Measurements from ENCODE around the gene MERTK.
"Not testable (repeated sequence)": the region's sequence is repeated elsewhere in the genome, so short reads cannot be mapped to it uniquely, and the experiment has no call there.

MERTK gene

GRCh38 chr2:111910609-111911277 lies 12.3 kb downstream of the MERTK start:
- Histone ChIP-seq H3K4me1 (ENCODE audit: control insufficient read depth, insufficient read depth, low read length) (peaks cover 12% of the 10 kb centered on the region), H3K9me3 (ENCODE audit: control insufficient read depth, insufficient read depth, low read length) (no peaks in the 10 kb centered on the region), H3K27me3 (ENCODE audit: control insufficient read depth, insufficient read depth, low read length) (no peaks in the 10 kb centered on the region), H3K36me3 (ENCODE audit: control insufficient read depth, insufficient read depth, low read length) (no peaks in the 10 kb centered on the region), H3K4me3 (ENCODE audit: low read depth, low read length) (no peak overlapping the region), H3K9ac (ENCODE audit: low read depth, low read length) (no peak overlapping the region), H3K27ac (ENCODE audit: low read depth, low read length) (no peak overlapping the region)

DNA sequence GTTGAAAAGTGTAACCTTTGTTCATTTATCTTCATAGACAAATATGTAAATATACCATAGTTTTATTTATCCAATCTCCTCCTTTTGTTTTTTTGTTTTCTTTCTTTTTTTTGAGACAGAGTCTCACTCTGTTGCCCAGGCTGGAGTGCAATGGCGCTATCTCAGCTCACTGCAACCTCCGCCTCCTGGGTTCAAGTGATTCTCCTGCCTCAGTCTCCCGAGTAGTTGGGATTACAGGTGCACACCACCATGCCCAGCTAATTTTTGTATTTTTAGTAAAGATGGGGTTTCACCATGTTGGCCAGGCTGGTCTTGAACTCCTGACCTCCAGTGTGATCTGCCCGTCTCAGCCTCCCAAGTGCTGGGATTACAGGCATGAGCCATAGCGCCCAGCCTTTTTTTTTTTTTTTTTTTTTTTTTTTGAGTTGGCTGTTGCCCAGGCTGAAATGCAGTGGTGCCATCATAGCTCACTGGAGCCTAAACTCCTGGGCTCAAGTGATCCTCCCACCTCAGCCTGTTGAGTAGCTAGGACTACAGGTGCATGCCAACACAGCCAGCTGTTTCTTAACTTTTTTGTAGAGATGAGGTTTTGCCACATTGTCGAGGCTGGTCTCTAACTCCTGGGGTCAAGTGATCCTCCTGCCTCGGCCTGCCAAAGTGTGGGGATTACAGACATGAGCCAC lies 13.0 kb downstream of the MERTK start:
- not testable (repeated sequence) for H3K9ac ChIP-seq (ENCODE audit: low read depth, low read length); H3K9me3 ChIP-seq (ENCODE audit: control insufficient read depth, insufficient read depth, low read length); H3K27ac ChIP-seq (ENCODE audit: low read depth, low read length); H3K4me3 ChIP-seq (ENCODE audit: low read depth, low read length); H3K4me1 ChIP-seq (ENCODE audit: control insufficient read depth, insufficient read depth, low read length); H3K27me3 ChIP-seq (ENCODE audit: control insufficient read depth, insufficient read depth, low read length); H3K36me3 ChIP-seq (ENCODE audit: control insufficient read depth, insufficient read depth, low read length)

GRCh38 chr2:111912547-111912946 lies 14.1 kb downstream of the MERTK start:
- H3K9ac ChIP-seq (ENCODE audit: low read depth, low read length): no peak overlapping the region
- H3K9me3 ChIP-seq (ENCODE audit: control insufficient read depth, insufficient read depth, low read length): no peaks in the 10 kb centered on the region
- no peaks in the 10 kb centered on the region for H3K36me3 ChIP-seq (ENCODE audit: control insufficient read depth, insufficient read depth, low read length)
- H3K27me3 ChIP-seq (ENCODE audit: control insufficient read depth, insufficient read depth, low read length): no peaks in the 10 kb centered on the region
- H3K27ac ChIP-seq (ENCODE audit: low read depth, low read length): no peak overlapping the region
- H3K4me3 ChIP-seq (ENCODE audit: low read depth, low read length): no peak overlapping the region
- no peaks in the 10 kb centered on the region for H3K4me1 ChIP-seq (ENCODE audit: control insufficient read depth, insufficient read depth, low read length)

GRCh38 chr2:111917106-111917505 lies 18.7 kb downstream of the MERTK start:
- H3K9ac ChIP-seq (ENCODE audit: low read depth, low read length): no peak overlapping the region
- H3K27me3 ChIP-seq (ENCODE audit: control insufficient read depth, insufficient read depth, low read length): no peaks in the 10 kb centered on the region
- H3K36me3 ChIP-seq (ENCODE audit: control insufficient read depth, insufficient read depth, low read length): no peaks in the 10 kb centered on the region
- no peak overlapping the region for H3K27ac ChIP-seq (ENCODE audit: low read depth, low read length)
- H3K4me1 ChIP-seq (ENCODE audit: control insufficient read depth, insufficient read depth, low read length): no peaks in the 10 kb centered on the region
- H3K4me3 ChIP-seq (ENCODE audit: low read depth, low read length): no peak overlapping the region
- H3K9me3 ChIP-seq (ENCODE audit: control insufficient read depth, insufficient read depth, low read length): no peaks in the 10 kb centered on the region

GRCh38 chr2:111918383-111918806 lies 20.0 kb downstream of the MERTK start:
- H3K36me3 ChIP-seq (ENCODE audit: control insufficient read depth, insufficient read depth, low read length): no peaks in the 10 kb centered on the region
- H3K9ac ChIP-seq (ENCODE audit: low read depth, low read length): no peak overlapping the region
- no peak overlapping the region for H3K27ac ChIP-seq (ENCODE audit: low read depth, low read length)
- H3K4me1 ChIP-seq (ENCODE audit: control insufficient read depth, insufficient read depth, low read length): no peaks in the 10 kb centered on the region
- H3K4me3 ChIP-seq (ENCODE audit: low read depth, low read length): no peak overlapping the region
- H3K27me3 ChIP-seq (ENCODE audit: control insufficient read depth, insufficient read depth, low read length): no peaks in the 10 kb centered on the region
- H3K9me3 ChIP-seq (ENCODE audit: control insufficient read depth, insufficient read depth, low read length): no peaks in the 10 kb centered on the region

DNA sequence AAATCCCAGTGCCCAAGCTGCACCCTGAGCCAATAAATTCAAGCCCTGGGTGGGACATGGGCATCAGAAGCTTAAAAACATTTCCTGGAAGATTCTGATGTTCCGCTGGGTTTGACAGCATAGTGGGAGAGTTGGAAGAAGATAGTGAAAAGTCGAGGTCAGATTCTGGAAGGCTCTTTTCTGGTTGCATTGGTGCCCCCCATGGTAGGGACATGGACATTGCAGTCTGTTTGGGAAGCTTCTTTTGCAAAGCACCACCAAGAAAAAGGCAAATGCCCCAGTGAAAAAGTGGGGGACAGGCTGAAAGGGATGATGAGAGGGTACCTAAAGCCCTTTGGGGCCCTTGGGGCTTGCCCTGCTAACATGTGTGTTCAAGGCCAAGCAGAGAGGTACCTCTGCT lies 21.0 kb downstream of the MERTK start:
- Histone ChIP-seq H3K9ac (ENCODE audit: low read depth, low read length) (no peak overlapping the region), H3K27ac (ENCODE audit: low read depth, low read length) (no peak overlapping the region), H3K4me3 (ENCODE audit: low read depth, low read length) (no peak overlapping the region), H3K27me3 (ENCODE audit: control insufficient read depth, insufficient read depth, low read length) (no peaks in the 10 kb centered on the region), H3K4me1 (ENCODE audit: control insufficient read depth, insufficient read depth, low read length) (no peaks in the 10 kb centered on the region), H3K9me3 (ENCODE audit: control insufficient read depth, insufficient read depth, low read length) (no peaks in the 10 kb centered on the region), H3K36me3 (ENCODE audit: control insufficient read depth, insufficient read depth, low read length) (no peaks in the 10 kb centered on the region)

DNA sequence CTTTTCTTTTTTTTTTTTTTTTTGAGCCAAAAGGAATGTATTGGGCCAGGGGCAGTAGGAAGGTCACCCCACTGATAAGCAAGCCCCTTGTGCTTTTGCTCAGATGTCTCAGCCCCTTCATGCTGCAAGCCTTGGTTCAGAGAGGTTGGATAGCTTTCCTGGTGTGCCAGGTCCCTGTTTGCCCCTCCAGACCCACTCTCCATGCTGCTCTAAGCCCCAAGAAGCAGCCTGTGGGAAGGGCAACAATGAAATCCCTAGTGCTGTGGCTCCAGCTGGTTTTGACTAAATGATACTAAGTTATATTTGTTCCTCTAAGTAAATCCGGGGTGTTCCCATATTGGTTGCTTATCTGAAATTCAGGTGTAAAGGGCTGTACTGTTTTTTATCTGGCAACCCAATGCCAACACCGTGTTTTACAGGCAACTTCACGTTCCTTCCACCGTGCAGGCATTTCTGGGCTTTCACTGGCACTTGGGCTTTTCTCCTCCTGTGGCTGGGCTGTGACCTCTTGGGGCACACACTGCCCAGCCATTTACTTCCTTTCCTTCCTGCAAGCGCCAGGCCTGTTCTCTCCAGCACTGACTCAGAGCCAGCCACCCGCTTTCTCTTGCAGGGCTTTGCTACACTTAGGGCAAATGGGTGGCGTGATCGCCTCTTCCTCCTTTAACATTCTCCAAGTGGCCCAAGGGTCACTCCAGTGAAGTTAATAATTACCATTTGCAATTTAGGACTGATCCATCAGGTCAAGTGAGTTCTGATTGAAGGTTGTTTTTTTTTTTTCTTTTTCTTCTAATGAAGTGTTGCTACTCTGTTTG lies 21.6 kb downstream of the MERTK start:
- no peaks in the 10 kb centered on the region for H3K27me3 ChIP-seq (ENCODE audit: control insufficient read depth, insufficient read depth, low read length)
- no peaks in the 10 kb centered on the region for H3K9me3 ChIP-seq (ENCODE audit: control insufficient read depth, insufficient read depth, low read length)
- no peak overlapping the region for H3K27ac ChIP-seq (ENCODE audit: low read depth, low read length)
- no peak overlapping the region for H3K9ac ChIP-seq (ENCODE audit: low read depth, low read length)
- no peaks in the 10 kb centered on the region for H3K4me1 ChIP-seq (ENCODE audit: control insufficient read depth, insufficient read depth, low read length)
- H3K36me3 ChIP-seq (ENCODE audit: control insufficient read depth, insufficient read depth, low read length): no peaks in the 10 kb centered on the region
- H3K4me3 ChIP-seq (ENCODE audit: low read depth, low read length): no peak overlapping the region

- H3K4me3 ChIP-seq (ENCODE audit: low read depth, low read length): no peak overlapping the region
- no peak overlapping the region for H3K27ac ChIP-seq (ENCODE audit: low read depth, low read length)
- no peaks in the 10 kb centered on the region for H3K36me3 ChIP-seq (ENCODE audit: control insufficient read depth, insufficient read depth, low read length)
- no peaks in the 10 kb centered on the region for H3K27me3 ChIP-seq (ENCODE audit: control insufficient read depth, insufficient read depth, low read length)
- H3K4me1 ChIP-seq (ENCODE audit: control insufficient read depth, insufficient read depth, low read length): no peaks in the 10 kb centered on the region
- no peak overlapping the region for H3K9ac ChIP-seq (ENCODE audit: low read depth, low read length)
- H3K9me3 ChIP-seq (ENCODE audit: control insufficient read depth, insufficient read depth, low read length): no peaks in the 10 kb centered on the region
Measured at GRCh38 chr2:111923276-111923804, 24.9 kb downstream of the MERTK start.

DNA sequence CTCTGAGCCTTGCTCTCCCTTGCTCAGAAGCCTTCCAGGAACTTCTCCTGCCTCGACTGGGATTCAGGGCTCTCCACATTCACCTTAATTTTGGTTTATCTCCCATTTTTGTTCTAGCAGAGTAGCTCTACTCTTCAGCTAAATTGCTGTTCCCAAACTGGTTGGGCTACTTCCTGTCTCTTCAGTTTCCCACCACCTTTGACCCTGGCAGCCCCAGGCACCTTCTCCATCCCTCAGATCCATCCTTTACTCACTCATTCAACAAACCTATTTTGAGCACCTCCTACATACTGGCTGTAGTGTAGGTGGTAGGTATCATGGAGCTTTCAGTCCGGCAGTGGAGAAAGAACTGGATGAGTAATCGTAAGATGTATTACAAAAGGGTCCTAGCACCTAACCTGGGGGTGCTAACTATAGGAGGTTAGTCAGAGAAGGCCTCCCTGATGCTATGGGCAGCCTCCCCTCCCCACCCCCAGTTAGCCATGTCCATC lies 26.3 kb downstream of the MERTK start:
- no peak overlapping the region for H3K9ac ChIP-seq (ENCODE audit: low read depth, low read length)
- H3K4me3 ChIP-seq (ENCODE audit: low read depth, low read length): no peak overlapping the region
- H3K36me3 ChIP-seq (ENCODE audit: control insufficient read depth, insufficient read depth, low read length): peaks cover 4% of the 10 kb centered on the region; the same call in 1 of the 2 replicates
- H3K9me3 ChIP-seq (ENCODE audit: control insufficient read depth, insufficient read depth, low read length): no peaks in the 10 kb centered on the region
- no peak overlapping the region for H3K27ac ChIP-seq (ENCODE audit: low read depth, low read length)
- no peaks in the 10 kb centered on the region for H3K27me3 ChIP-seq (ENCODE audit: control insufficient read depth, insufficient read depth, low read length)
- H3K4me1 ChIP-seq (ENCODE audit: control insufficient read depth, insufficient read depth, low read length): no peaks in the 10 kb centered on the region

DNA sequence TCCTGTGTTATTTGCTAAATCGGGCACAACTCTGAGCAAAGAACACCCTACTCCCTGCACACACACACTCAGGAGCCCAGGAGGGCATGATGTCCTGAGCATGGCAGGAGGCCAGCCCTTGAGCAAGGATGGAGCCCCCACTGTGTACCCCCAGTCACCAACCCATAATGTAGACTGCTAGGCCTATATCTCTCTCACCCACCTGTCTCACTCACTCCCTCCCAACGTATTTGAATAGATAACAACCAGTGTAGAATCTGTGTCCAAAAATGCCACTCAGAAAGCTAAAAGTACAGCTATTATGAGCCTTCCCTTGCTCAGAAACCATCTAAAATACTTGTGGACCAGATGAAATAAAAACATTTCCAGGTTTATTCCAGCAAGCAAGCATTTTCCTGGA lies 29.3 kb downstream of the MERTK start:
- 0 out of 2 replicates have a peak, but pooled peaks cover 4% of the 10 kb centered on the region for H3K4me1 ChIP-seq (ENCODE audit: control insufficient read depth, insufficient read depth, low read length)
- peaks cover 4% of the 10 kb centered on the region; the same call in 1 of the 2 replicates for H3K36me3 ChIP-seq (ENCODE audit: control insufficient read depth, insufficient read depth, low read length)
- no peak overlapping the region for H3K9ac ChIP-seq (ENCODE audit: low read depth, low read length)
- H3K27me3 ChIP-seq (ENCODE audit: control insufficient read depth, insufficient read depth, low read length): no peaks in the 10 kb centered on the region
- H3K27ac ChIP-seq (ENCODE audit: low read depth, low read length): no peak overlapping the region
- H3K9me3 ChIP-seq (ENCODE audit: control insufficient read depth, insufficient read depth, low read length): no peaks in the 10 kb centered on the region
- H3K4me3 ChIP-seq (ENCODE audit: low read depth, low read length): no peak overlapping the region
